Mesendoderm (in vitro differentiated cells): ENCODE results near the gene PAIP2.
"Not testable (repeated sequence)": the region's sequence is repeated elsewhere in the genome, so short reads cannot be mapped to it uniquely, and the experiment has no call there.

Experiments
- DNase-seq: peaks from one replicate; pipeline ENCODE4 v3.0.0; 2013
- H2AK5ac ChIP-seq: 2 replicates; pipeline ENCODE4 v1.6.1; 2013; ENCODE audit warnings: low read length, inconsistent platforms
- H2BK120ac ChIP-seq: 2 replicates; pipeline ENCODE4 v1.6.1; 2013; ENCODE audit warnings: low read depth, mild to moderate bottlenecking, low read length, moderate library complexity, mixed read lengths
- H2BK15ac ChIP-seq: replicated peaks from 2 replicates; pipeline ENCODE4 v1.6.1; 2013; ENCODE audit warnings: low read depth, mild to moderate bottlenecking, moderate library complexity
- H2BK5ac ChIP-seq: 2 replicates; pipeline ENCODE4 v1.6.1; 2013; ENCODE audit warnings: low read length, inconsistent platforms
- H3K18ac ChIP-seq: 2 replicates; pipeline ENCODE4 v1.6.1; 2013; ENCODE audit warnings: mild to moderate bottlenecking, low read length, mixed read lengths
- H3K23ac ChIP-seq: one replicate; pipeline ENCODE4 v1.6.1; 2013; ENCODE audit warnings: low read length
- H3K27ac ChIP-seq: 2 replicates; pipeline ENCODE4 v1.5.1; 2013; ENCODE audit warnings: low read depth, mild to moderate bottlenecking, inconsistent platforms, low read length, moderate library complexity
- H3K27me3 ChIP-seq: 2 replicates; pipeline ENCODE4 v1.6.1; 2013; ENCODE audit warnings: low read length, control low read depth, mild to moderate bottlenecking, inconsistent platforms; ENCODE audit not compliant: insufficient read depth, poor library complexity
- H3K36me3 ChIP-seq: 2 replicates; pipeline ENCODE4 v1.6.1; 2013; ENCODE audit warnings: low read length, inconsistent platforms; ENCODE audit not compliant: control insufficient read depth, insufficient read depth
- H3K4ac ChIP-seq: one replicate; pipeline ENCODE4 v1.6.1; 2013; ENCODE audit warnings: low read depth, mild to moderate bottlenecking, low read length, moderate library complexity
- H3K4me1 ChIP-seq: 2 replicates; pipeline ENCODE4 v1.6.1; 2013; ENCODE audit warnings: low read depth, low read length, inconsistent platforms; ENCODE audit not compliant: control insufficient read depth
- H3K4me2 ChIP-seq: 2 replicates; pipeline ENCODE4 v1.6.1; 2013; ENCODE audit warnings: low read length
- H3K4me3 ChIP-seq: 2 replicates; pipeline ENCODE4 v1.5.1; 2013; ENCODE audit warnings: mild to moderate bottlenecking, low read length
- H3K56ac ChIP-seq: one replicate; pipeline ENCODE4 v1.6.1; 2013; ENCODE audit warnings: low read length
- H3K79me1 ChIP-seq: 2 replicates; pipeline ENCODE4 v1.6.1; 2013; ENCODE audit warnings: low read length, inconsistent platforms
- H3K79me2 ChIP-seq: 2 replicates; pipeline ENCODE4 v1.6.1; 2013; ENCODE audit warnings: mild to moderate bottlenecking, low read length; ENCODE audit not compliant: control insufficient read depth, insufficient read depth
- H3K9ac ChIP-seq: 2 replicates; pipeline ENCODE4 v1.6.1; 2013; ENCODE audit warnings: low read length, inconsistent platforms
- H4K5ac ChIP-seq: one replicate; pipeline ENCODE4 v1.6.1; 2013; ENCODE audit warnings: low read length
- H4K8ac ChIP-seq: one replicate; pipeline ENCODE4 v1.6.1; 2013; ENCODE audit warnings: low read depth, mild to moderate bottlenecking, control low read depth, low read length, moderate library complexity
- WGBS: extraction: QIAGEN DNeasy Blood & Tissue Kit; methylation state at CpG from one replicate; pipeline ENCODE4 v1.1.7; 2013; ENCODE audit warnings: low lambda C conversion rate, missing lambda C conversion rate; ENCODE audit not compliant: insufficient coverage; ENCODE audit errors: extremely low coverage; 5-methylcytosine and 5-hydroxymethylcytosine counted together

The PAIP2 gene

GRCh38 chr5:139341187-139341688 is 416 bp upstream of the PAIP2 start:
- Histone ChIP-seq H3K9ac (peak overlapping the region; percentile 73), H3K36me3 (no peaks in the 10 kb centered on the region), H2AK5ac (no peak overlapping the region), H2BK120ac (no peak overlapping the region), H3K4me1 (peaks cover 4% of the 10 kb centered on the region), H3K4me2 (peak overlapping the region; percentile 87), H3K18ac (no peak overlapping the region), H4K5ac (no peak overlapping the region), H3K79me1 (no peaks in the 10 kb centered on the region), H3K4ac (no peak overlapping the region), H2BK15ac (no peak overlapping the region), H2BK5ac (no peak overlapping the region), H3K79me2 (peaks cover 39% of the 10 kb centered on the region), H3K4me3 (no peak overlapping the region), H4K8ac (no peak overlapping the region), H3K56ac (peak overlapping the region; percentile 89), H3K27me3 (no peaks in the 10 kb centered on the region), H3K23ac (no peak overlapping the region), H3K27ac (no peak overlapping the region)
- WGBS, result no CpG with 5 or more reads among the region's 17 CpGs
- DNase-seq, result no peak

GRCh38 chr5:139342423-139342723 is 719 bp downstream of the PAIP2 start:
- Histone ChIP-seq H3K4me2 (peak overlapping the region; percentile 74), H3K4me1 (peaks cover 4% of the 10 kb centered on the region), H3K79me2 (peaks cover 49% of the 10 kb centered on the region), H4K5ac (no peak overlapping the region), H2BK5ac (no peak overlapping the region), H3K9ac (peak overlapping the region; percentile 92), H2BK15ac (no peak overlapping the region), H3K23ac (no peak overlapping the region), H3K36me3 (no peaks in the 10 kb centered on the region), H3K4ac (peak overlapping the region; percentile 39), H3K56ac (peak overlapping the region; percentile 99), H4K8ac (no peak overlapping the region), H3K4me3 (peak overlapping the region; percentile 78), H2BK120ac (no peak overlapping the region), H3K18ac (no peak overlapping the region), H3K27ac (peak overlapping the region; percentile 37), H3K27me3 (no peaks in the 10 kb centered on the region), H3K79me1 (no peaks in the 10 kb centered on the region), H2AK5ac (no peak overlapping the region)
- DNase-seq, result no peak
- no CpG with 5 or more reads among the region's 16 CpGs for WGBS

GRCh38 chr5:139343476-139343875 is 1.8 kb downstream of the PAIP2 start:
- H3K56ac ChIP-seq, result peak overlapping the region; percentile 17
- peak overlapping the region; percentile 15 for H3K4me3 ChIP-seq
- peaks cover 4% of the 10 kb centered on the region for H3K4me1 ChIP-seq
- H2BK15ac ChIP-seq, result no peak overlapping the region
- no peaks in the 10 kb centered on the region for H3K79me1 ChIP-seq
- no peak overlapping the region for H4K5ac ChIP-seq
- no peak overlapping the region for H4K8ac ChIP-seq
- H2BK120ac ChIP-seq, result no peak overlapping the region
- no peak overlapping the region for H2BK5ac ChIP-seq
- peaks cover 57% of the 10 kb centered on the region for H3K79me2 ChIP-seq
- no peak for DNase-seq
- no peak overlapping the region for H3K27ac ChIP-seq
- H3K27me3 ChIP-seq, result no peaks in the 10 kb centered on the region
- peak overlapping the region; percentile 68 for H3K4me2 ChIP-seq
- H3K36me3 ChIP-seq, result no peaks in the 10 kb centered on the region
- H3K18ac ChIP-seq, result no peak overlapping the region
- no peak overlapping the region for H3K4ac ChIP-seq
- no CpG with 5 or more reads among the region's 9 CpGs for WGBS
- H3K23ac ChIP-seq, result no peak overlapping the region
- H3K9ac ChIP-seq, result peak overlapping the region; percentile 67
- H2AK5ac ChIP-seq, result no peak overlapping the region

GRCh38 chr5:139344177-139344576 is 2.5 kb downstream of the PAIP2 start:
- H3K18ac ChIP-seq, result no peak overlapping the region
- no peaks in the 10 kb centered on the region for H3K79me1 ChIP-seq
- peaks cover 4% of the 10 kb centered on the region for H3K4me1 ChIP-seq
- no peak overlapping the region for H2BK120ac ChIP-seq
- no peak overlapping the region for H3K56ac ChIP-seq
- no peaks in the 10 kb centered on the region for H3K27me3 ChIP-seq
- no peak for DNase-seq
- H4K8ac ChIP-seq, result no peak overlapping the region
- no CpG with 5 or more reads among the region's 2 CpGs for WGBS
- no peak overlapping the region for H3K23ac ChIP-seq
- H3K79me2 ChIP-seq, result peaks cover 62% of the 10 kb centered on the region
- no peak overlapping the region for H3K4ac ChIP-seq
- no peak overlapping the region for H3K4me3 ChIP-seq
- H3K9ac ChIP-seq, result no peak overlapping the region
- no peak overlapping the region for H4K5ac ChIP-seq
- H3K4me2 ChIP-seq, result no peak overlapping the region
- H3K36me3 ChIP-seq, result no peaks in the 10 kb centered on the region
- H3K27ac ChIP-seq, result no peak overlapping the region
- no peak overlapping the region for H2BK5ac ChIP-seq
- H2BK15ac ChIP-seq, result no peak overlapping the region
- H2AK5ac ChIP-seq, result no peak overlapping the region

- H4K5ac ChIP-seq, H2BK5ac ChIP-seq, H3K9ac ChIP-seq, H3K27me3 ChIP-seq, H3K79me1 ChIP-seq, H3K4ac ChIP-seq, H3K4me3 ChIP-seq, H3K23ac ChIP-seq, H3K18ac ChIP-seq, H3K27ac ChIP-seq, H4K8ac ChIP-seq, H3K36me3 ChIP-seq, H3K56ac ChIP-seq, H3K4me2 ChIP-seq, H2AK5ac ChIP-seq, H3K4me1 ChIP-seq, DNase-seq, H2BK15ac ChIP-seq, H2BK120ac ChIP-seq: not testable (repeated sequence)
- WGBS, result no CpG with 5 or more reads among the region's 8 CpGs
- peaks cover 70% of the 10 kb centered on the region for H3K79me2 ChIP-seq
These were observed 3.8 kb downstream of the PAIP2 start for GRCh38 chr5:139345442-139345841.

- not testable (repeated sequence) for H4K8ac ChIP-seq, H3K4me3 ChIP-seq, H2BK5ac ChIP-seq, H2BK120ac ChIP-seq, H3K23ac ChIP-seq, H3K36me3 ChIP-seq, H3K4me2 ChIP-seq, H4K5ac ChIP-seq, DNase-seq, H2AK5ac ChIP-seq, H3K18ac ChIP-seq, H3K4ac ChIP-seq, H3K56ac ChIP-seq, H3K27ac ChIP-seq, H3K9ac ChIP-seq, H3K27me3 ChIP-seq, H2BK15ac ChIP-seq, H3K4me1 ChIP-seq, H3K79me1 ChIP-seq
- peaks cover 73% of the 10 kb centered on the region for H3K79me2 ChIP-seq
- no CpG with 5 or more reads among the region's 9 CpGs for WGBS
These were observed 6.2 kb downstream of the PAIP2 start for GRCh38 chr5:139347863-139348262.
